Measurements from ENCODE around the gene TDRD7. TPM values are rescaled to one million over a fixed set of nuclear protein-coding genes. Genes with fewer than 3 reads are reported as not detected.

The TDRD7 gene
- total and polyA plus RNA-seq, 2 of the 8 experiments (the other 6 are each of a cell fraction or from before 2014, with no cell fraction given): 1.2 to 2.3 TPM

- no peak overlapping the region for H2BK5ac ChIP-seq (ENCODE audit: low read depth, low read length)
- no peak overlapping the region for H2AK5ac ChIP-seq (ENCODE audit: low read depth, low read length)
- H3K4me1 ChIP-seq (replicated peaks in 1 of 4; ENCODE audit: control insufficient read depth in 3 of 4, insufficient read depth in 4 of 4, low read length in 3 of 4): peaks cover 0 to 1% (median 0%) of the 10 kb centered on the region in 4 experiments; a peak in 1 of 7 replicates
- H3K23ac ChIP-seq (ENCODE audit: insufficient read length): no peak overlapping the region
- no peak overlapping the region for H3K56ac ChIP-seq (replicated peaks; ENCODE audit: insufficient read length, low read depth, low read length)
- no peak overlapping the region for H3K14ac ChIP-seq (ENCODE audit: insufficient read length)
- no peak overlapping the region for H3K27ac ChIP-seq (ENCODE audit: low read depth, low read length)
- no peaks in the 10 kb centered on the region for H4K20me1 ChIP-seq (replicated peaks in 1 of 2; ENCODE audit: control insufficient read depth in 1 of 2, insufficient read depth in 2 of 2, low read length in 2 of 2)
- peaks cover 4 to 22% (median 14%) of the 10 kb centered on the region in 4 experiments; a peak in 6 of 7 replicates for H3K27me3 ChIP-seq (replicated peaks in 1 of 4; ENCODE audit: control insufficient read depth in 3 of 4, extremely low read depth in 1 of 4, insufficient read depth in 3 of 4, low read length in 3 of 4)
- no peak overlapping the region; a peak in 1 of 4 replicates for H3K4me2 ChIP-seq (ENCODE audit: insufficient read depth in 1 of 2, low read depth in 2 of 2, low read length in 2 of 2)
- no peak overlapping the region for H3K18ac ChIP-seq (ENCODE audit: extremely low read depth, low read length)
- H4K8ac ChIP-seq (ENCODE audit: extremely low read depth, insufficient read depth, low read length): no peak overlapping the region
- DNase-seq (ENCODE audit: low read depth in 1 of 2, low spot score in 2 of 2) (no peak), FAIRE-seq (no peak)
- no peak overlapping the region for H2BK20ac ChIP-seq (ENCODE audit: low read length)
- CTCF ChIA-PET (ENCODE audit: partially characterized antibody): interaction anchor here (1.1 to 2.5 kb wide), 5 partner anchors 9 to 202 kb away, joined by 3 to 6 read pairs (median 5); no protein-coding TSS in a partner anchor
- H2BK120ac ChIP-seq (replicated peaks; ENCODE audit: low read depth, low read length): no peak overlapping the region
- no peak overlapping the region for H2BK15ac ChIP-seq (ENCODE audit: low read length)
- H2BK12ac ChIP-seq (ENCODE audit: low read depth, low read length): no peak overlapping the region
- WGBS, 2 experiments (ENCODE audit: extremely low coverage in 1 of 2, insufficient coverage in 1 of 2, insufficient read length in 1 of 2, insufficient replicate concordance in 2 of 2, low coverage in 1 of 2, low lambda C conversion rate in 2 of 2, missing lambda C conversion rate in 1 of 2): 86% methylated on average over 4 of the region's 4 CpGs; no CpG with 5 or more reads in 1 of the 2 experiments
- H3K36me3 ChIP-seq (ENCODE audit: control insufficient read depth in 2 of 4, insufficient read depth in 4 of 4, low read length in 3 of 4): no peaks in the 10 kb centered on the region
- no peak overlapping the region for H2AFZ ChIP-seq (ENCODE audit: low read length)
- no peak overlapping the region for H3K4ac ChIP-seq (replicated peaks; ENCODE audit: insufficient read length, low read depth, low read length)
- POLR2A ChIA-PET (ENCODE audit: partially characterized antibody): no interaction called here
- TF ChIP-seq CHD2 (IDR thresholded peaks at IDR 0.05; ENCODE audit: low read length) (no peak), RXRA (IDR thresholded peaks at IDR 0.05; ENCODE audit: insufficient read depth, low read depth, low read length) (no peak), TAF7 (optimal IDR thresholded peaks at IDR 0.05; ENCODE audit: borderline replicate concordance, low read depth, low read length) (no peak), TCF12 (IDR thresholded peaks at IDR 0.05; ENCODE audit: low read depth, low read length) (no peak), SP1 (IDR thresholded peaks at IDR 0.05; ENCODE audit: low read depth, low read length) (no peak), PHF8 (conservative IDR thresholded peaks at IDR 0.05; ENCODE audit: low read depth, low read length) (no peak), KDM4A (IDR thresholded peaks at IDR 0.05; ENCODE audit: low read depth, low read length, severe bottlenecking) (no peak), NANOG (IDR thresholded peaks at IDR 0.05; ENCODE audit: insufficient read depth, low read depth, low read length, poor library complexity, severe bottlenecking) (no peak), RBBP5 (IDR thresholded peaks at IDR 0.05; ENCODE audit: borderline replicate concordance, low read depth, low read length) (no peak), ATF3 (IDR thresholded peaks at IDR 0.05; ENCODE audit: insufficient read depth, low read depth, low read length) (no peak), RAD21 (IDR thresholded peaks at IDR 0.05 in 1 of 2, conservative IDR thresholded peaks at IDR 0.05 in 1 of 2; ENCODE audit: low read depth in 2 of 2, low read length in 2 of 2) (no peak), BCL11A (IDR thresholded peaks at IDR 0.05; ENCODE audit: low read depth in 2 of 2, low read length in 2 of 2) (no peak)
- TF ChIP-seq, protein P1, sequence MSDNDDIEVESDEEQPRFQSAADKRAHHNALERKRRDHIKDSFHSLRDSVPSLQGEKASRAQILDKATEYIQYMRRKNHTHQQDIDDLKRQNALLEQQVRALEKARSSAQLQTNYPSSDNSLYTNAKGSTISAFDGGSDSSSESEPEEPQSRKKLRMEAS (IDR thresholded peaks at IDR 0.05): no peak
- no peaks in the 10 kb centered on the region for H3K79me1 ChIP-seq (ENCODE audit: low read depth, low read length)
- no peak overlapping the region for H4K91ac ChIP-seq (replicated peaks; ENCODE audit: insufficient read length, low read length)
- no peak overlapping the region for H4K5ac ChIP-seq (ENCODE audit: insufficient read length, low read depth, low read length)
- H3K23me2 ChIP-seq (ENCODE audit: low read depth, low read length): peaks cover 2% of the 10 kb centered on the region
- H3K9me3 ChIP-seq (ENCODE audit: insufficient read depth in 2 of 2, low read depth in 1 of 2, low read length in 1 of 2): no peaks in the 10 kb centered on the region
- H3K9ac ChIP-seq (replicated peaks in 1 of 4; ENCODE audit: extremely low read depth in 1 of 4, low read depth in 3 of 4, low read length in 3 of 4): no peak overlapping the region
- H3K4me3 ChIP-seq (ENCODE audit: extremely low read depth in 1 of 4, insufficient read depth in 2 of 4, low read depth in 3 of 4, low read length in 4 of 4): no peak overlapping the region
- no peaks in the 10 kb centered on the region for H3K79me2 ChIP-seq (ENCODE audit: control insufficient read depth in 1 of 2, insufficient read depth in 2 of 2, low read length in 2 of 2)
These were observed 1.6 kb downstream of the TDRD7 start for GRCh38 chr9:97413462-97413861.

All from H1 (cell line).